Measurements from ENCODE around the gene PHACTR1.

Gene PHACTR1

GRCh38 chr6:12814015-12814414 is 97.4 kb downstream of the PHACTR1 start:
- Histone ChIP-seq H3K9me3 (ENCODE audit: control insufficient read depth in 2 of 2, low read length in 2 of 2) (no peaks in the 10 kb centered on the region), H3K9ac (ENCODE audit: low read depth in 1 of 2, low read length in 2 of 2) (no peak overlapping the region), H3K36me3 (ENCODE audit: control insufficient read depth in 2 of 2, insufficient read depth in 2 of 2, low read length in 2 of 2) (no peaks in the 10 kb centered on the region), H3K4me1 (ENCODE audit: control insufficient read depth in 2 of 2, insufficient read depth in 2 of 2, low read length in 2 of 2) (no peaks in the 10 kb centered on the region), H3K27me3 (ENCODE audit: control insufficient read depth in 2 of 2, insufficient read depth in 2 of 2, low read length in 2 of 2) (no peaks in the 10 kb centered on the region), H3K4me3 (ENCODE audit: low read length in 2 of 2) (no peak overlapping the region), H3K27ac (ENCODE audit: low read depth in 2 of 2, low read length in 2 of 2) (no peak overlapping the region)

DNA sequence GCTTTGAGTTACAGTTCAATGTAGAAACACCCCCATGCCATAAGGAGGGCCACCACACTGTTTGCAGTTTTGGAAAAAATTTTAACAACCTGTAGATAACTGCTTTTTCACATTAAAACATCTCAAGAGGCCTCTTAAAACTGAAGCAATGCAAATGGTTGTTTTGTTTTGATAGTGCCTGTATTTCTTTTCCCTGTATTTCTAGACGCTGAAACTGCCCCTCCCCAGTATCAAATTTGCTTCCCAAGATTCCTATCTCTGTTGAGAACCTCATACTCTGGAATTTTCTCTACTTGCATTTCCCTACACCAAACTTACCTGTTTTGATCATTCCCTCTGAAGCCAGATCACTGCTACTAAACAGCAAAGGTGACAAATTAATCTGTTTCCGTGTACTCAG is 98.5 kb downstream of the PHACTR1 start:
- Histone ChIP-seq H3K27me3 (ENCODE audit: control insufficient read depth in 2 of 2, insufficient read depth in 2 of 2, low read length in 2 of 2) (no peaks in the 10 kb centered on the region), H3K4me3 (ENCODE audit: low read length in 2 of 2) (no peak overlapping the region), H3K36me3 (ENCODE audit: control insufficient read depth in 2 of 2, insufficient read depth in 2 of 2, low read length in 2 of 2) (no peaks in the 10 kb centered on the region), H3K9ac (ENCODE audit: low read depth in 1 of 2, low read length in 2 of 2) (no peak overlapping the region), H3K27ac (ENCODE audit: low read depth in 2 of 2, low read length in 2 of 2) (no peak overlapping the region), H3K4me1 (ENCODE audit: control insufficient read depth in 2 of 2, insufficient read depth in 2 of 2, low read length in 2 of 2) (no peaks in the 10 kb centered on the region), H3K9me3 (ENCODE audit: control insufficient read depth in 2 of 2, low read length in 2 of 2) (no peaks in the 10 kb centered on the region)

DNA sequence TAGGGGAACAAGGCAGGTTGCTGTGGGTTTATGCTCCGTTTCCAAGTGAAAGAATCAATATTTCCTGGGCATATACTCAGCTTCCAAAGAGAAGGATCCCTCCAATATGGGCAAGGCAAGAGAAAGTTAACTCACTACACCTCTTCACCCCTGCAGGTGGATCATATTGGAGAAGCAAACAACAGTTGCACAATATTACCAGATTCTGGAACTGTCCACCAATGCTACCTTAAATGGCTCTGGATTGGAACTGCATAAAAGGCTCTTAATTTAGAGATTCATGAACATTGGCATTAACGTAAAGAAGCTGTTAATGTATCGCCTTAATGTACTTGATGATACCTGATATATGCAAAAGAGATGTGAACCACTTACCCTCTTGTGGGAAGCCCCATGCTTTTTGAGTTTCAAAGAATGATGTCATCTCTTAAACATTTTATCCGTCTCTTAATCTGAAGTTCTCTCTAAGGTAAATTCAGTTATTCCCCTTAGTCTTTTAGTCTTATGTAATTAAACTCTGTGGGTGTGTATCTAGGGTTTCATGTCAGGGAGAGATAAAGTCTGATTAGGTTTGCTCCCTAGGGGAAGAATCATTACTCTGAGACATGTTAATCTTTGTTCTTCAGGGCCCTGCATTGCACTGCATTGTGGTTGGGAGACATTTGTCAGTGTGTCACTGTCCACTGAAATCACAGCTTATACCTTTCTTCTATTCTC is 99.5 kb downstream of the PHACTR1 start:
- no peaks in the 10 kb centered on the region for H3K27me3 ChIP-seq (ENCODE audit: control insufficient read depth in 2 of 2, insufficient read depth in 2 of 2, low read length in 2 of 2)
- H3K4me3 ChIP-seq (ENCODE audit: low read length in 2 of 2), result no peak overlapping the region
- H3K9me3 ChIP-seq (ENCODE audit: control insufficient read depth in 2 of 2, low read length in 2 of 2), result no peaks in the 10 kb centered on the region
- no peaks in the 10 kb centered on the region for H3K36me3 ChIP-seq (ENCODE audit: control insufficient read depth in 2 of 2, insufficient read depth in 2 of 2, low read length in 2 of 2)
- H3K9ac ChIP-seq (ENCODE audit: low read depth in 1 of 2, low read length in 2 of 2), result no peak overlapping the region
- no peaks in the 10 kb centered on the region for H3K4me1 ChIP-seq (ENCODE audit: control insufficient read depth in 2 of 2, insufficient read depth in 2 of 2, low read length in 2 of 2)
- H3K27ac ChIP-seq (ENCODE audit: low read depth in 2 of 2, low read length in 2 of 2), result no peak overlapping the region

- no peaks in the 10 kb centered on the region for H3K36me3 ChIP-seq (ENCODE audit: control insufficient read depth in 2 of 2, insufficient read depth in 2 of 2, low read length in 2 of 2)
- no peak overlapping the region for H3K9ac ChIP-seq (ENCODE audit: low read depth in 1 of 2, low read length in 2 of 2)
- H3K27ac ChIP-seq (ENCODE audit: low read depth in 2 of 2, low read length in 2 of 2), result no peak overlapping the region
- no peaks in the 10 kb centered on the region for H3K9me3 ChIP-seq (ENCODE audit: control insufficient read depth in 2 of 2, low read length in 2 of 2)
- H3K4me3 ChIP-seq (ENCODE audit: low read length in 2 of 2), result no peak overlapping the region
- no peaks in the 10 kb centered on the region for H3K27me3 ChIP-seq (ENCODE audit: control insufficient read depth in 2 of 2, insufficient read depth in 2 of 2, low read length in 2 of 2)
- H3K4me1 ChIP-seq (ENCODE audit: control insufficient read depth in 2 of 2, insufficient read depth in 2 of 2, low read length in 2 of 2), result no peaks in the 10 kb centered on the region
These were observed 101.8 kb downstream of the PHACTR1 start for GRCh38 chr6:12818324-12818723.

DNA sequence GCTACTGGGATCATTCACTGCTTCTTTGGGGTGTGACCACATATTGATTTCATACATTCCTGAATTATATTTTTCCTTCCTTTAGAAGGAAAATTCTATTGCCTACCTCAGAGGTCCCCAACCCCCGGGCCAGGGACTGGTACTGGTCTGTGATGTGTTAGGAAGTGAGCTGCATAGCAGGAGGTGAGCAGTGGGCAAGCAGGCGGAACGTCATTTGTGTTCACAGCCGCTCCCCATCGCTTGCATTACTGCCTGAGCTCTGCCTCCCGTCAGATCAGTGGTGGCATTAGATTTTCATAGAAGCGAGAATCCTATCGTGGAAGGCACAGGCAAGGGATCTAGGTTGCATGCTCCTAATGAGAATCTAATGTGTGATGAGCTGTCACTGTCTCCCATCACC is 107.3 kb downstream of the PHACTR1 start:
- no peaks in the 10 kb centered on the region for H3K36me3 ChIP-seq (ENCODE audit: control insufficient read depth in 2 of 2, insufficient read depth in 2 of 2, low read length in 2 of 2)
- no peaks in the 10 kb centered on the region for H3K4me1 ChIP-seq (ENCODE audit: control insufficient read depth in 2 of 2, insufficient read depth in 2 of 2, low read length in 2 of 2)
- H3K9ac ChIP-seq (ENCODE audit: low read depth in 1 of 2, low read length in 2 of 2), result no peak overlapping the region

DNA sequence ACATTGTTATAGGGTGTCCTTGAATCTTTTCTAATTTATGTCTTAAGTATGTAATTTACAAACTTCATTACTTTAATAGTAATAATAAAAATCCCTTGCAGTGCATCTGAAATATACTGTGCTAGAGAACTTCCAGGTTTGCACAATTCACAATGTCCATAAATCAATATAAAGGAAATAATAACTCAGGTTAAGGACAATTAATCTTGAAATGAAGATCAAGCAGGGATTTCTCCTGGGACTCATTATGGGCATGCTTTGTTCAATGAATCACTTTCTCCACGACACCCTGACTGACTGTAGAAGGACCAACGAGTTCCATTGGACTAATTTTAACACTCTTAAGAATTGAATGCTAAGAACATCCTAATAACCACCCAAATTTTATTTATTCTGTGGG is 110.0 kb downstream of the PHACTR1 start:
- H3K4me3 ChIP-seq (ENCODE audit: low read length in 2 of 2), result no peak overlapping the region
- H3K36me3 ChIP-seq (ENCODE audit: control insufficient read depth in 2 of 2, insufficient read depth in 2 of 2, low read length in 2 of 2), result no peaks in the 10 kb centered on the region
- H3K9me3 ChIP-seq (ENCODE audit: control insufficient read depth in 2 of 2, low read length in 2 of 2), result no peaks in the 10 kb centered on the region
- no peak overlapping the region for H3K9ac ChIP-seq (ENCODE audit: low read depth in 1 of 2, low read length in 2 of 2)
- H3K27ac ChIP-seq (ENCODE audit: low read depth in 2 of 2, low read length in 2 of 2), result no peak overlapping the region
- no peaks in the 10 kb centered on the region for H3K4me1 ChIP-seq (ENCODE audit: control insufficient read depth in 2 of 2, insufficient read depth in 2 of 2, low read length in 2 of 2)
- peaks cover 0 to 3% of the 10 kb centered on the region in 2 donors for H3K27me3 ChIP-seq (ENCODE audit: control insufficient read depth in 2 of 2, insufficient read depth in 2 of 2, low read length in 2 of 2)

More for the DNA sequence above, 107.3 kb downstream of the PHACTR1 start:
- Histone ChIP-seq H3K27ac (ENCODE audit: low read depth in 2 of 2, low read length in 2 of 2) (no peak overlapping the region), H3K4me3 (ENCODE audit: low read length in 2 of 2) (no peak overlapping the region), H3K27me3 (ENCODE audit: control insufficient read depth in 2 of 2, insufficient read depth in 2 of 2, low read length in 2 of 2) (peaks cover 0 to 3% of the 10 kb centered on the region in 2 donors), H3K9me3 (ENCODE audit: control insufficient read depth in 2 of 2, low read length in 2 of 2) (no peaks in the 10 kb centered on the region)

GRCh38 chr6:12827921-12828320 is 111.4 kb downstream of the PHACTR1 start:
- Histone ChIP-seq H3K4me3 (ENCODE audit: low read length in 2 of 2) (no peak overlapping the region), H3K9me3 (ENCODE audit: control insufficient read depth in 2 of 2, low read length in 2 of 2) (no peaks in the 10 kb centered on the region), H3K27me3 (ENCODE audit: control insufficient read depth in 2 of 2, insufficient read depth in 2 of 2, low read length in 2 of 2) (peaks cover 0 to 3% of the 10 kb centered on the region in 2 donors), H3K4me1 (ENCODE audit: control insufficient read depth in 2 of 2, insufficient read depth in 2 of 2, low read length in 2 of 2) (no peaks in the 10 kb centered on the region), H3K27ac (ENCODE audit: low read depth in 2 of 2, low read length in 2 of 2) (no peak overlapping the region), H3K36me3 (ENCODE audit: control insufficient read depth in 2 of 2, insufficient read depth in 2 of 2, low read length in 2 of 2) (no peaks in the 10 kb centered on the region), H3K9ac (ENCODE audit: low read depth in 1 of 2, low read length in 2 of 2) (no peak overlapping the region)

DNA sequence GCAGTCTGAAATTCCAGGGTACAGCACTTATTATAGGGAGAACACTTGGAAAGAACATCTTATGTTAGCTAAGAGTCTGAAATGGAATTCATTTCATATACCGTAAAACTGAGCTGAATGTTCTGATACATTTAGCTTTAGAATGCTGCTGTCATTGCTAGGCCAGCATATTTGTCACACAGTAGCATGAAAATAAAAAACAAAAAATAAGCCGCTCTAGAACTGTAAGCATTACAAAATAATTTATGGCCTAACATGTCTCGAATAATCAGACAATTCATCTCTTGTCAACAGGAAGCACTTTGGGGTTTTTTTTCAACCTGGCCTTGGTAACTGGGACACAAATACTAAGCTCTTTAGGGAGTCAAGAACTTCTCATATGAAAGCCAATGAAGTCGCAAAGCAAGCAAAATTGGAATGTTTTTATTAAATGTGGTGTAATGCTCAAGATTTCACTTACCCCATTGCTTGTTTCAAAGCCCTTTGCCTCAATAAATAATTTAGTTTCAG is 115.7 kb downstream of the PHACTR1 start:
- H3K9ac ChIP-seq (ENCODE audit: low read depth in 1 of 2, low read length in 2 of 2), result no peak overlapping the region

DNA sequence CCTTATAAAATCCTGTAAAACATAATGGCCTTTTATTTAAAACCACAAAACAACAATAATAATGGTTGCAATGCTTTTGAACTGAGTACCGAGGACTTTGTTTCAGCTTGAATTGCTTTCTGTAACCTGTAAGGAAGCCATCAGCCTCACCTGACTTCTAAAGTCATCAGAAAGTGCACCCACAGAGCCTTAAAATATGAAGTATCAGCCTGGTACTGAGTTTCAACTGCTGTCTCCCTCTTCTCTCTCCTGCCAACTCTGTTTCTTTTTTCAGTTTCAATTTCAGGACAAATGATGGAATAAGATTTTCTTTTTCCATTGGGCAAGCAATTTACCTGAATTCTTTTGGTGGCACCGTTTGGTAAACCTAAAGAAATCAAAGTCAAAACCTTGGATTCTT is 119.4 kb downstream of the PHACTR1 start:
- Histone ChIP-seq H3K27me3 (ENCODE audit: control insufficient read depth in 2 of 2, insufficient read depth in 2 of 2, low read length in 2 of 2) (no peaks in the 10 kb centered on the region), H3K36me3 (ENCODE audit: control insufficient read depth in 2 of 2, insufficient read depth in 2 of 2, low read length in 2 of 2) (no peaks in the 10 kb centered on the region), H3K9me3 (ENCODE audit: control insufficient read depth in 2 of 2, low read length in 2 of 2) (peaks cover 0 to 4% of the 10 kb centered on the region in 2 donors), H3K9ac (ENCODE audit: low read depth in 1 of 2, low read length in 2 of 2) (no peak overlapping the region), H3K27ac (ENCODE audit: low read depth in 2 of 2, low read length in 2 of 2) (no peak overlapping the region), H3K4me3 (ENCODE audit: low read length in 2 of 2) (no peak overlapping the region), H3K4me1 (ENCODE audit: control insufficient read depth in 2 of 2, insufficient read depth in 2 of 2, low read length in 2 of 2) (no peaks in the 10 kb centered on the region)

More for the DNA sequence above, 115.7 kb downstream of the PHACTR1 start:
- Histone ChIP-seq H3K9me3 (ENCODE audit: control insufficient read depth in 2 of 2, low read length in 2 of 2) (no peaks in the 10 kb centered on the region), H3K27ac (ENCODE audit: low read depth in 2 of 2, low read length in 2 of 2) (no peak overlapping the region), H3K4me3 (ENCODE audit: low read length in 2 of 2) (no peak overlapping the region), H3K36me3 (ENCODE audit: control insufficient read depth in 2 of 2, insufficient read depth in 2 of 2, low read length in 2 of 2) (no peaks in the 10 kb centered on the region), H3K27me3 (ENCODE audit: control insufficient read depth in 2 of 2, insufficient read depth in 2 of 2, low read length in 2 of 2) (peaks cover 0 to 3% of the 10 kb centered on the region in 2 donors), H3K4me1 (ENCODE audit: control insufficient read depth in 2 of 2, insufficient read depth in 2 of 2, low read length in 2 of 2) (no peaks in the 10 kb centered on the region)

DNA sequence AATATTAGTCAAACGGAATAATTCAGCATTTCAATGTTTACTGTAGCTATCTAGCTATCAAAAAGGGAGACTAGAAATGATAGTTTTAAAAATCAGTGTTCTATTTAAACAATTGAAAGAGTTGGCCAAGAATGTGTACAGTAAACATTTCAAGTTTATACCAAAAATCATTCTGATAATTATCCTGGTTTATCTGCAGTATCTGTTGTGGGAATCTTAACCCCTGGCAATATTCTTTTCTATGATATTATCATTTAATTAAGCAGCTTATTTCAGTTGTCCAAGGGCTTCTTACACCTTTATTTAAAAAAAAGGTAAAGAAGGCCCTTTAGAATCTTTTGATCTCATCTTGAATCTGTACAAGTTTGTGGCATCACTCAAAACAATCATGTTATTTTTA is 125.1 kb downstream of the PHACTR1 start:
- no peak overlapping the region for H3K9ac ChIP-seq (ENCODE audit: low read depth in 1 of 2, low read length in 2 of 2)
- no peak overlapping the region for H3K27ac ChIP-seq (ENCODE audit: low read depth in 2 of 2, low read length in 2 of 2)
- H3K9me3 ChIP-seq (ENCODE audit: control insufficient read depth in 2 of 2, low read length in 2 of 2), result peaks cover 0 to 4% of the 10 kb centered on the region in 2 donors
- H3K4me1 ChIP-seq (ENCODE audit: control insufficient read depth in 2 of 2, insufficient read depth in 2 of 2, low read length in 2 of 2), result no peaks in the 10 kb centered on the region
- no peak overlapping the region for H3K4me3 ChIP-seq (ENCODE audit: low read length in 2 of 2)
- no peaks in the 10 kb centered on the region for H3K36me3 ChIP-seq (ENCODE audit: control insufficient read depth in 2 of 2, insufficient read depth in 2 of 2, low read length in 2 of 2)
- H3K27me3 ChIP-seq (ENCODE audit: control insufficient read depth in 2 of 2, insufficient read depth in 2 of 2, low read length in 2 of 2), result no peaks in the 10 kb centered on the region
